Fibroblast of villous mesenchyme (primary cell): Measurements from ENCODE around the gene CPO. TPM values are rescaled to one million over a fixed set of nuclear protein-coding genes. Genes with fewer than 3 reads are reported as not detected.

Source experiments
- DNase-seq: peaks from one replicate; pipeline ENCODE4 v3.0.0-alpha.2; 2010; ENCODE audit warnings: low read depth
- H3K4me3 ChIP-seq: 2 replicates; pipeline ENCODE4 v1.5.1; 2011; ENCODE audit warnings: low read depth, mild to moderate bottlenecking, low read length
- total RNA-seq: library from RNA; depleted of rRNA; stranded (reverse); fragments of >200 nt; gene quantifications from 2 replicates; pipeline ENCODE4 v1.2.3, GENCODE V29; 2012
- TF ChIP-seq, protein P1 (sequence below): IDR thresholded peaks from 2 replicates; pipeline ENCODE4 v1.5.1; 2012; ENCODE audit warnings: low read depth, mild to moderate bottlenecking, low read length; ENCODE audit not compliant: insufficient read depth

Gene CPO
- total RNA-seq, 1 donor: not detected

DNA sequence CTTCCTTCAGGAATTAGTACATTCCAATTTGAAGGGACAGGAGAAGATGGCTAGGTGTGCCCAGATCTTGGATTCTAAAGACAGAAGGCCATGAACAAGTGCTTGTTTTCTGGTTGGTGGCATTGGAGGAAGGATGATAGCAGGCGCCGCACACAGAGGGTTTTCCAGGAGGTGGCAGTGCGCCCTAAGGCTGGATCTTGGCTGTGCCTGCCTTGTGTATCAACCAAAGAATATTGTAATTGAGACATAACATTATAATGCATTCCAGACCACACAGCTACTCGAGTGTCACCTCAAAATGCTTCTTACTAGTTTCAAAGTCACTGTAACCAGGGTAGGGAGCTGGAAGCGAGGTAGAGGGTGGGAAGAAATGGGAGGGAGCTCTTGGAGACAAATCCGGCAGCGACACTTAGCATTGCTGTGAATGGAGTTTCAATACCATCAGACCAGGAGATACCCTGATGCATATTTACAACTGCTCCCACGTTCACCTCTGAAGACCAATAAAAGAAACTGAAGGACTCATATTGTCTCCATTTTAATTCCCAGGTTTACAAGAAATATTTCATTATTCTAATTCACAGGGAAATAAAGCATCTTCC is 42.5 kb downstream of the CPO start:
- TF ChIP-seq, protein P1, sequence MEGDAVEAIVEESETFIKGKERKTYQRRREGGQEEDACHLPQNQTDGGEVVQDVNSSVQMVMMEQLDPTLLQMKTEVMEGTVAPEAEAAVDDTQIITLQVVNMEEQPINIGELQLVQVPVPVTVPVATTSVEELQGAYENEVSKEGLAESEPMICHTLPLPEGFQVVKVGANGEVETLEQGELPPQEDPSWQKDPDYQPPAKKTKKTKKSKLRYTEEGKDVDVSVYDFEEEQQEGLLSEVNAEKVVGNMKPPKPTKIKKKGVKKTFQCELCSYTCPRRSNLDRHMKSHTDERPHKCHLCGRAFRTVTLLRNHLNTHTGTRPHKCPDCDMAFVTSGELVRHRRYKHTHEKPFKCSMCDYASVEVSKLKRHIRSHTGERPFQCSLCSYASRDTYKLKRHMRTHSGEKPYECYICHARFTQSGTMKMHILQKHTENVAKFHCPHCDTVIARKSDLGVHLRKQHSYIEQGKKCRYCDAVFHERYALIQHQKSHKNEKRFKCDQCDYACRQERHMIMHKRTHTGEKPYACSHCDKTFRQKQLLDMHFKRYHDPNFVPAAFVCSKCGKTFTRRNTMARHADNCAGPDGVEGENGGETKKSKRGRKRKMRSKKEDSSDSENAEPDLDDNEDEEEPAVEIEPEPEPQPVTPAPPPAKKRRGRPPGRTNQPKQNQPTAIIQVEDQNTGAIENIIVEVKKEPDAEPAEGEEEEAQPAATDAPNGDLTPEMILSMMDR: peak; percentile 86
- H3K4me3 ChIP-seq: no peak overlapping the region

DNA sequence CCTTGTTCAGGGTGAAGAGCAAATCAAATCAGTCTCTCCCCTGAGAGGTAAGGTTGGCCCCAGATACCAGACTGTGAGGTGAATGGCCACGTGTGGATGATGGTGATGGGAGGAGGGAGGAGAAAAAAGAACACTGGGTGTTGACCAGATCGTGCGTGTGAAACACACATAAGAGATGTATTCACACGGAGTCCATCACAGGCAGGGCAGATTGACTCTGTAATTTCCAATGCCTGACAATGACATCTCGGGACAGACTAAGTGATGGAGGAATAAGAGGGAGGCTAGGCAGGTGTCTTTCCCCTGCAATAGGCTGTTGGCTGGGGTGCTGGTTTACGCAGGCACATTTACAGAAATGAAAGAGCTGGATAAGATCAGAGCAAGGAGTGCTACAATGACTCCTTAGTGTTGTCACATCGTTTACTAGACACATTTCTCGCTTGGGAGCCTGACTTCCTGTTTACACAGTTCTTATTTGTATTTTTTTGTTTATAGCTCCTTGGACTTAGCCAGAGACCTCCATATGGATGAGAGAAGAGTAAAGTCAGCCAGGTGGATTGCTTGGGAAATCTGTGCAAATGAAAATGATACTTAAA is 43.1 kb downstream of the CPO start:
- TF ChIP-seq, protein P1: no peak
- no peak overlapping the region for H3K4me3 ChIP-seq
- peak; percentile 48 for DNase-seq

More for the DNA sequence above, 42.5 kb downstream of the CPO start:
- DNase-seq: peak; percentile 75

DNA sequence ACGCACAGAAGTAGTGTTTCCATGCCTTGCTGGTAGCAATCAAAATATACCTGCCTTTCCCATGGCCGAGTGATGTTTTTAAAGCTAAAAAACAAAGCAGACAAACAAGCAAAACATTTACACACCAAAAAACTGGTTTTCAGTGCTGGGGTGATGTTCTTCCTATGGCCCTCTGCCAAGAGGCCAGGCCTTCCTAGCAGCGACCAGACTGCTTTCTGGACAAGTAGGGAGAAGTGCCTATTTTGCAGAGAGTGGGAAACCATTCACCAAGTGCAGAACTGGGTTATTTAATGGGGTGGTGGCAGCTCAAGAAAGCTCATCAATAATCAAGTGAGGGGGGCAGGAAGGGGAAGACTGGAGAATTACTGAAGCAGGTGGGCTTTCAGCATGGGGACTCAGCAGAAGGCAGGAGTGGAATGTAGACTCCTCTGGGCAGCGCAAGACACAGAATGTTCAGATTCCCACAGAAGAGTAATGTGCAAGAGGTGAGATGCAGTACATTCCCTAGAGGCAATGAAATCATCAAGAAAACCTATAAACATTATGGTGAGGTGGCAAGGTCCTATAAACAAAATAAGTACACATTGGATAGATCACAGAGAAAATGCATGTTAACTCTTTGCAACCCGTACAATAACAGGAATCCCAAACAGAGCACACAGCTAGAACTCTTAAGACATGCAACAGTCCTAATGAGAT is 44.0 kb downstream of the CPO start:
- TF ChIP-seq, protein P1: no peak
- peak; percentile 77 for DNase-seq
- no peak overlapping the region for H3K4me3 ChIP-seq

DNA sequence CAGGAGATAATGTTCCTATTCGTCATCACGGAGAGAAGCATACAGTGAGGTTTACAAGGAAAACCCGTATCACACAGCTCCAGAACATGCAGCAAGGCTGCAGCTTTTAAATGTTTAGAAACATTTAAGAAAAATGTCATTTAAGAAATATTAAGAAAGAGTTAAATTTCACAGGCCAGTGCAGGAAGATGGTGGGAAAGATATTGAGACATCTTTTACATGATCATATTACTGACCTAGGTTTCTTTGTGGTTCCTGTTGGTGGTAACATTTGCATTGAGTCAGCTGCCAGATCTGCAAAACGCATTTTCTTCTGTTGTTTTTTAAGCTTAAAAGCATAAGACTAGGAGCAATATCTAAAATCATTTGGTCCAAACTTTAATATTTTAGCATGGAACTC is 44.9 kb downstream of the CPO start:
- DNase-seq: peak; percentile 66
- H3K4me3 ChIP-seq: no peak overlapping the region
- TF ChIP-seq, protein P1: no peak

DNA sequence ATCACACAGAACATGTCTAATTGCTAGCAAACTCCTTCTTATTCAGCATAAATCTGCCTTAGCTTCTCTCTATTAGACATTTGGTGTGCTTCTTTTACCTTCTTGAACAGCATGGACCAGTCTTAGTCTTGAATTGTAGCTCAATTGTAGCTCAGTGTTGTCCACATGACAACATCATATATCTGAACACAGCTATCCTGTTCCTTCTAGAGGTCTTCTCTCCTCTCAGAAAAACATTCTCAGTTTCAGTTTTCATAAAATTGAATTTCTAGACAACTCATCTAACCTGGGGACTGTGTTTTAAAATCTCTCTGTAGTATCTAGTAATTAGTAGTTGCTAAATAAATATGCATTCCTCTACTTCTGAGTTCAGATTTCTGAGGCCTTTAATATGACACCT is 47.6 kb downstream of the CPO start:
- no peak for DNase-seq
- TF ChIP-seq, protein P1: no peak
- H3K4me3 ChIP-seq: no peak overlapping the region

DNA sequence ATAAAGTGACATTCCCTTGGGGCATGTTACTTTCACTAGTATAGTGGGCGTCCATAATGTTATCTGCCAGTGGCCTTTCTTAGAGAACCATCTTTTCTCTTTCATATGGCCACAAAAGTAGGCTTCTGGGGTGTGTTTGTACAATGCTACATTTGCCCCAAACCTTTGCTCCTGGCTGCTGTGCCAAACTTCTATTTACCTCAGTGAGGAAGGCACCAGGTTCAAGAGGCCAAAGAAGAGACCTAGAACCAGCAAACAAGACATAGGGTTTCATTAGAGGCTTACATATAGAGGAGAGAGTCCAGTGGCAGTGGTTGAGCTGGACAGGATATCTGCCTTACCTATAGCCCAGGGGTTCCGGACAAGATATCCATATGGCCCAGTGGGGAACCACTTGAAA is 48.5 kb downstream of the CPO start:
- TF ChIP-seq, protein P1: no peak
- H3K4me3 ChIP-seq: no peak overlapping the region
- no peak for DNase-seq

DNA sequence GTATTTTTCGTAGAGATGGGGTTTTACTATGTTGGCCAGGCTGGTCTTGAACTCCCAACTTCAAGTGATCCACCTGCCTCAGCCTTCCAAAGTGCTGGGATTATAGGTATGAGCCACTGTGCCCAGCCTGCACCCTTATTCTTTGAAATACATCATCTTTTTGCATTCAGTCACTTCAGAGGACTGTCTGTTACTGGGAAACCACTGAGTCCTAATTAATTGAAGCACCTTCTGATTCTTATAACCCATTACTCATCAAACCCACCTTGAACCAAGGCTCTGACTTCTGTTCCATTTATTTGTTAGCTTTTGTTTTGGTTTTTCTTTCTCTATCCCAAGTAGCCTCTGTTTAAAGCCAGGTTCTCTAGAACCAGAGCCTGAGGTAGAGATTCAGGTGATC is 49.6 kb downstream of the CPO start:
- TF ChIP-seq, protein P1: no peak
- no peak for DNase-seq
- H3K4me3 ChIP-seq: no peak overlapping the region
